ENCODE measurements around the gene SPOCD1.
A peak's percentile ranks its signal among the peaks of the same experiment; 100 is the strongest.

Gene SPOCD1

DNA sequence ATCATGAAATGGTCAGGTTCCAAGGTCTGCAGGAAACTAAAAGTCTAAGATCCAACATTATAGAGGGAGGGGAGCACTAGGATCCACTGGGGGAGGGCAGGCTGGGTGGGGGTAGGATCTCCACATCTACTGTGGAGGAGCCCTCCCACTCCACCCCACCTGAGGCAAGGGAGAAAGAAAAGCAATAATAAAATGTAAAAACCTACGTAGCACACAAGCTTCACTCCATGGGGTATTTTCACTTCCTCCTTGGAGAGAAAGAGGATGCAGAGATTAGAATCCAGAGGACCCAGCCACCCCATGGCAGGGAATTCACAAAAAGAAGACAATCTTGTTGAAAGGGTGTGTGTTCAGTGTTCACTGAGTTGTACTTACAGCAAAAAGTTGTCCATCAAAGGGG, 14.4 kb downstream of the SPOCD1 start:
- DNase-seq (ENCODE audit: low read depth in 1 of 2, low spot score in 1 of 2) = no peak

DNA sequence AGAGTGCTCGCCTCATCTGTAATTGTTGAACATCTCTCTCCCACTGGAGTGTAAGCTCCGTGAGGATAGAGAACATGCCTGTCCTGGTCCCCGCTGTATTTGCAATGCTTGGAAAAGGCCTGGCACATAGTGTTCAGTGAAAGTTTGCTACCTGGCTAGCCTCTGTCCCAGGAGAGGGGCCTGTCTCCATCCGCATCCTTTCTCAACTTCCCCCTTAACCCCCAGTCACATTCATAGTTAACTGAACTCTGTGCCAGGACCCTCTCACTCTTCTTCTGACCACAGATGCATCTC, 15.2 kb downstream of the SPOCD1 start:
- DNase-seq (ENCODE audit: low read depth in 1 of 2, low spot score in 1 of 2) = no peak

DNA sequence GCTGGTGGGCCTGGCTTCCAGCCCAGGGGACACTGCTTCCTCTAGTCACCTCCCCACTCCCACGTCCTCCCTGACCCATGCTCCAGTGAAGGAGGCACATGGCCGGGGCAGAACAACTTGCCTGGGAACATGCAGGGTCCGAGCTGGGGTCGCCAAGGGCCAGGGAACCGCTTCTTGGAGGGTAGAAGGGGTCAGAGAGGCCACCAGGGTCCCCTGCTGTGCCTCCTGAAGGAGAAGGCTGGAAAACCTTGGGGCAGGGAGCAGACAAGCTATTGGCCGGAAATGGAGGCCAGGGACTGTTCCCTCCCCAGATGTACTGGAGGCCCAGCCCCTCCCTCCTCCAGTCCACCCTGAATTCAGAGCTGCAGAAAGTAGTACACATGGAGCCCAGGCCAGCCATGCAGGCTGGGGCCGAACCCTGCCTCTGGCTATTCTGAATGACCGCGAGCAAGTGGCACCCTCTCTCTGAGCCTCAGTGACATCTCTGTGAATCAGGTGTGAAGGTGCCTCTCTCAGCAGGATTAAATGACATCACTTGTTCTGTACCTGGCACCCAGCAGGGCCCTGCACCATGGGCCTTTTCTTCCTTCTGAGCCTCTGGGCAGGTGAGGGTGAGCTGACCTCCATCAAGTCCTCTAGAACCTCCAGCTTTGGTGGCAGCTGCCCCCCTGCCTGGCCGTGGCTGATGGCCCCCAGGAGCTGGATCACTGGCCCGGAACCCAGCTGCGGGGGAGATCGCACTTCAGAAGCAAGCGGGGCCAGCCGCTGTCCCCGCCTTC, 15.7 kb downstream of the SPOCD1 start:
- no peak for DNase-seq (ENCODE audit: low read depth in 1 of 2, low spot score in 1 of 2)

DNA sequence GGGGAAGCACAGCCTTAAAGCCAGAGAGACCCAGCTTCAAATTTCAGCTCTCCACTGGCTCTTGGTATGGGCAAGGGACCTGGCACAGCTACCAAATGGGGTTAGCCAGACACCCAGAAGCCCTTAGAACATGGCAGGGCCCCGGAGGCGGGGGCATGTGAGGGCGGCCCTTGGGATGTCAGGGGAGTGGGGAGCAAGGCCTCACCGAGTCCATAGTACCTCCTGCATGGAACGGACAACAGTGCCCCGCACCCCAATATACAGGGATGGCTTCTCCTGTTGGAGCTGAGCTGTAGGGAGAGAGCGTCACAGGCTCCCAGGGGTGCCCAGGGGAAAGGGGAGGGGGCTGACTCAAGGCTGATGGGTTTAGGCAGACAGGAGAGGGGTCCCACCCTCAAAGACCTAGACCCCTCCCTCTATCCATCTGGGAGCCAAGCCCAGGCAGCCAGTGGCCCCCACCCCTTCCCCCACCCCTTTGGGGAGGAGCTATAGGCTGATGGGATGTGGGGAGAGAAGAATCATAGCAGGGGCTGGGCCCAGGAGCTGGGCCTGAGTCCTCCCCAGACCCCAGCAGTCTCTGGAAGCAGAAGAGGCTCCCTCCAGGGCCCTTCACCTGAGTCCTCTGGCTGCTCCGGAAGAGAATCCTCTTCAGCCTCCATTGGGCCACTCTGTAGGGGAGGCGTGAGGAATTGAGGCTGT, 16.5 kb downstream of the SPOCD1 start:
- no peak for DNase-seq (ENCODE audit: low read depth in 1 of 2, low spot score in 1 of 2)

DNA sequence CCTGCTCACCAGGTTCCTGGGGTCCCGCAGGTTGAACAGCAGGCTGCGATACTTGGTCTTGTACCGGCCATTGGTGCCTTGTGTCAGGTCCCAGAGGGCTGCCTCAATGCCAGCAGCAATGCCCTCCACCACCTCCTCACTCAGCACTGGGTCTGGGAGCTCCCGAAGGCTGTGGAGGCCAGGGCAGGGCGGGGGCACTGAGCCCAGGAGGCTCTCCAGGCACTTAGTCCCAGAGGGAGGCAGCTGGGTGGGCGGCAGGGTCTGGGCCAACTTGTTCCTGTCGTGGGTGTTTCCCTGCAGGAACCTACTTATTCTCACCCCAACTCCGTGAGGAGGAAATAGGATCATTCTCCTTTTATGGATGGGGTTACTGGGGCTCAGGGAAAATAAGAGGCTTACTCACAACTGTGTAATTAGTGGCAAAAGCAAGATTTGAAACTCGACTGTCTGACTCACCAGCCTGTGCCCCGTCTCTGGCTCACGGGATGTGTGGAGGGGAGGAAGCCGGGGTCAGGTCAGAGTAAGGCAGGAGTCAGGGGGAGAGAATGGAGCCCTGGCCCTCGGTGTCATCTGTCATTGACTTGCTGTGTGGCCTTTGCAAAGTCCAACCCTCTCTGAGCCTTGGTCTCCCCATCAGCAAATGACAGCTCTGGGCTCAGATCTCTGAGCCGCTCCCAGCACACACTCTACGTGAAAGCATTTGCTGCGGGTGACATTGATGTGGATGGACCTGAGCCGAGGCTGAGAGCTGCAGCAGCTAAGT, 17.2 kb downstream of the SPOCD1 start:
- DNase-seq (ENCODE audit: low read depth in 1 of 2, low spot score in 1 of 2) = no peak

DNA sequence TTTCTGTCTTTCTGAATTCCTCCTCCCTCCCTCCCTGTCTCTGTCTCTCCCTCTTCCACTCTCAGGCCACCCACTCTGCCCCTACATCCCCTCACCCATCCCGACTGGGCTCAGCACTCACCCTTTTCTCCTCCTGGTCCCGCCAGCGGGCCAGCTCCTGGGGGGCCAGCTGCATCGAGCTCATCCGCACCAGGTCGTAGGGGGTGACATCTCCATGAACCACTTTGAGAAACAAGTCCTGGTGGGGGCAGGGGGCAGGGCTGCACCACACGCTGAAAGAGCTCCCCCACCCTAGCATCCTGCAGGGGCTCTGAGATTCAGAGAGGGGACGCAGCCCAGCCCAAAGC, 17.8 kb downstream of the SPOCD1 start:
- no peak for DNase-seq (ENCODE audit: low read depth in 1 of 2, low spot score in 1 of 2)

DNA sequence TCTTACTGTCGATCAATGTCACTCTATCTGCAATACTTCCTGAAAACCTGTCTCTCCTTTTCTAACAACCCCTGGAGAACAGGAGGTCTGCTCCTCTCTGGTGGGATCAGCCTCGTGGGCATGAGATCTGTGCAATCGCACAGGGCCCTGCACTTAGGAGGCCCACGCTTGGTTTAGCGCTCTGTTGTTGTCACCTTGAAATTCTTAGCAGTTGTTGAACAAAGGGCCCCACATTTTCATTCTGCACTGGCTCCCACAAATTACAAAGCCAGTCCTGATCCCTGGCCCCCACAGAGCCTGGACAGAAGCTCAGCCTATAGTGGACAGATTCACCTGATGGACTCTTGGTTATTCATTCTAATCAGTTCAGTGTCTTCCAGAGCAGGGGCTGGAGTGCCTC, 18.6 kb downstream of the SPOCD1 start:
- no peak for DNase-seq (ENCODE audit: low read depth in 1 of 2, low spot score in 1 of 2)

DNA sequence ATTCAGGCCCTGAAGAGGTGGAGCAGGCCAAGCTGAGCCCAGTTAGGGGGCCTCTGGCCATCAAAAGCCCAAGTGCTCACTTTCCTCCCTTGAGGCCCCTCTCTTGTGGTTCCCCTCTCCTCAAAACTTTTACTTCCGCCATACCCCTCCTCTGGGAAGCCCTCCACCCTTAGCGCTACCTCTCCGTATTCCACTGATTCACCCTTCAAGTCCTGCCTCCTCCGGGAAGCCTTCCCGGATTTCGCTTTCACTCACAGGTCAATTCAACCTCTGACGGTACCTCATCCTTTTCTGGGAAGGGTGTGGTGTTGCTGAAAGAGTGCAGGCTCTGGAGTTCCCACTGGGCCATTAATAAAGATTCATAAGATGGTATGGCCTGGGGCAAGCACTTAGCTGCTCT, 19.1 kb downstream of the SPOCD1 start:
- no peak for DNase-seq (ENCODE audit: low read depth in 1 of 2, low spot score in 1 of 2)

DNA sequence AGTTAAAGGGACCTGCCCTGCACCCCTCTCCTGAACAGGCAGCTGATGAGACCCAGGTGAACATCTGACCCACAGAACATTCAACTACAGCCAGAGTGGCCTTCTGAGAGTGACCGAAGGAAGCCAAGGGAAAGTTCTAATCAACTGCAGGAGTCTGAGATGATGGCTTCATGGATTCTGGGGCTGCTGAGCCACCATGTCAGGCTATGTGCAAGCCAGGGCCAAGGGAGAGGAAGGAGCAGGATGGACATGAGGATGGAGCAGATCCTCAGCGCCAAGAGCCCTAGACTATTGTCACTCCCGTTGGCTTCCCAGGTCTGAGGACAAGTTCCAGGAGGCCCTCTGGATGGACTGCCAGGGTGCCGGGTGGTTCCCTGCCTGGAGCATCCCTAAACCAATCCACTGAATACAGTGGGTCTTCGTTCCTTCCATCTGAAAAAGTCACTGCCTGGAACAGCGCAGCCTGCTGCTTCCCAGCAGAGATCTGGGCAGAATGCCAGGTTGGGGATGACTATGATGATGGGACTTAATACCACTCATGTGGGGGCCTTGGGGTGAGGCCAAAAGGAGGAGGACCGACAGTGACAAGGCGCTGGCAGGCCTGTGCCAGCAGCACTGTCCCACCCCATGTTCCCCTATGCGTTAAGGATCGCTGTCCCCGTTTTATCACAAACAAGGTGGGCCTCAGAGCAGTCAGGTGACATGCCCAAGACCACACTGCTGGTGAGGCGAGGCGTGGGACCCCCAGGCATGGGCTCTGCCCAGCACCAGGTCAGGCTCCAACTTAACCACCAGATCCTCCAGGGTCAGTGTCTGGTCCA, 19.8 kb downstream of the SPOCD1 start:
- no peak for DNase-seq (ENCODE audit: low read depth in 1 of 2, low spot score in 1 of 2)

DNA sequence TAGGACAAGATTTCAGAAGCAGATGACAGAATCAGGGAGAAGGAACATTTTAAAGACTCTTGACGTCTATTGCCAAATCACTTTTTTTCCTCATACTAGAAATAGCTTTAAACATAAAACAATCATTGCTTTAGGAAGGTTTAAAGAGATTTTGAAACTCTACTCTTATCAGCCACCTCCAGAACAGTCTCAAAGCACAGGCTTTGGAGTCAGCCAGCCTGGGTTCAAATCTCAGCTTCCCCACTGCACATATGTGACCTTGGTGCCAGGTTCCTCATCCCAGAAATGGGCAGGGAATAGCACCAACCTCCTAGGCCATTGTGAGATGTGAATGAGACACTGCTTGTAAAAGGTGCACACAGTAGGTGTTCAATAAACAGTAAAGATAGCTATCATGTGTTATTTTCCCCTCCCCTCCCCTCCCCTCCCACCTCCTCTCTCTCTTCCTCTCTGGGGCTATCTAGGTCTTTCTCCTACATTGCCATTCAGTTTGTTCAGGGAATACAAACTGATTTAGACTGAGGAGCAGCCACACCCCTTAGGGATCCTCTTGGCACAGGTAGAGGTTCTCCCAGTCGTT, 20.6 kb downstream of the SPOCD1 start:
- DNase-seq (ENCODE audit: low read depth in 1 of 2, low spot score in 1 of 2) = no peak

DNA sequence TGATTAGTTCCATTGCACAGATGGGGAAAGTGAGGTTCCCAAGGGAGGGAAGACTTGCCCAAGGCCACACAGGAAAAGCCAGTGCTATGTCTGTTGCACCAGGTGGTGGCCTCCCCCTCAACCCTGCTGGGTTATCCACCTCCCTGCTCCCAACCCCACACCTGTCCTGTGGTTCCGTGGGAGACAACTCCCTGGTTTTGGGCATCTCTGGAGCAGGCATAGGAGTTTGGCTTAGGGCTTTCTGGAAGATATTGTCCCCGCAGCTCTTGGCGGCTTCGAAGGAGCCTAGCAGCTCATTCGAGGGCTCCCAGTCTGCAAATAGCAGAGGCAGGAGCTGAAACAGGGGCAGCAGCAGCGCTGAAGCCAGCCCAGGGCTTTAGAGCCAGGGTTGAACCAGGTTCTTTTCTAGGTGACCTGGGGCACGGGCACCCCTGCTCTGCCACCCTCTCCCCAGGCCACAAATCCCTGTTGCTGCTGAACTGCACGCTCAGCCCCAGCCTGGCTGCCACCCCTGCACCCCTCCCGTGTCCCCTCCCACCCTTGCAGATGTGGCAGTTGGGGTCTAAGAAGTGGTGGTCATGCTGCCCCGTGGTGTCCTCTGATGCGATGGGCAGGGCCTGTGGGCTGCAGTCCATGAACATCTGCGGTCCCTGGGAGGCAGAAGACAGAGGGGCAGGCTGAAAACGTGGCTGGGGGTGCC, 22.1 kb downstream of the SPOCD1 start:
- DNase-seq (ENCODE audit: low read depth in 1 of 2, low spot score in 1 of 2) = no peak

DNA sequence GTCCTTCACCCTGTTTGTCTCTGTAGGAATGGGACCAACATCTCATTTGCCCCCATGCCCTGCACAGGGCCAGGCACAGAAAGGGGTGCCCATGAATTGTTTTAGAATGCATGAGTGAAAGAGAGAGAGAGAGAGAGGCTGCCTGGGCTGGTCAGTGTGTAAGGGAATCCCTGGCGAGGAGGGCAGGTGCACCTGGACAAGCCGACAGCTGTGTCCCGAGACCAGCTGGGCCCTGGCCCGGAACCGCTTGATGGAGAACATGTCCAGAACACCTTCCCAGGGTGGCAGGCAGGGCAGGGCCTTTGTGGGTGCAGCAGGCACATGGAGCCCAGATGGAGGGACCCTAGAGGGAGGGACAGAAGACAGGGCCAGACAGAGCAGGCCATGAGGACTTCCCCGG, 22.7 kb downstream of the SPOCD1 start:
- no peak for DNase-seq (ENCODE audit: low read depth in 1 of 2, low spot score in 1 of 2)

DNA sequence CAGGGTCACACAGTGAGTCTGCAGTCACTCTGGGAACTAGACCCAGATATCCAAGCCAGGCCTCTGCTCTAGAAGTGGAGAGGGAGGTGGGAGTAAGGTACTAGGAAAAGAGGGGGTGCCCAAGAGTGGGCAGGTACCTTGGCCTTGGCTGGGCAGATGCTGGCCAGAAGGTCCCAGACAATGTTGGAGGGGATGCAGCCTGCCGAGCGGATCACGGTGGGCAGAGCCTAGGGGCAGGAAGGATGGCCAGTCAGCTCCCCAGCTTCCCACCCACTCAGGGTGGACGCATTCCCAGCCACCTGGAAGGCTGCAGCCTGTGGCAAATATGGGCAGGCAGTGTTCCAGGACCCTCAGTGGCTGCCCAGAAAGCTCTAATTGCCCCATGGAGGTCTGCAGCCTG, 23.3 kb downstream of the SPOCD1 start:
- DNase-seq (ENCODE audit: low read depth in 1 of 2, low spot score in 1 of 2) = no peak

DNA sequence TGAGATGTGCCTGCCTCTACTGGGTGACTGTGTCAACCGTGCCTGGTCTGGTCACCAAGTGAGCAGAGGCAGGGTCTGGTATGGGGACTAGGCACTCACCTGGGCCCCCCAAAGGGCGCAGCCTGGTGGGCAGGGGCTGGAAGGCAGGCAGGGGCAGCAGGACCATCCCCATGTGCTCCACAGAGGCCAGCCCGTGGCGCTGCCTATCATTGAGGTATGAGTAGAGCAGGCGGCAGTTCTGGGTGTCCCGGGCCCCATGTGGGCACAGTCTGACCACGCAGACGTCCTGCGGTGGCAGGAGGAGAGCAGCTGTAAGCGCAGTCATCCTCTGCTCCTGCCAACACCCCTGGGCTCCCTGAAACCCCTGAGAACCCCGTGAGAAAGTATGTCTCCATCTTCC, 23.7 kb downstream of the SPOCD1 start:
- DNase-seq (ENCODE audit: low read depth in 1 of 2, low spot score in 1 of 2) = no peak

DNA sequence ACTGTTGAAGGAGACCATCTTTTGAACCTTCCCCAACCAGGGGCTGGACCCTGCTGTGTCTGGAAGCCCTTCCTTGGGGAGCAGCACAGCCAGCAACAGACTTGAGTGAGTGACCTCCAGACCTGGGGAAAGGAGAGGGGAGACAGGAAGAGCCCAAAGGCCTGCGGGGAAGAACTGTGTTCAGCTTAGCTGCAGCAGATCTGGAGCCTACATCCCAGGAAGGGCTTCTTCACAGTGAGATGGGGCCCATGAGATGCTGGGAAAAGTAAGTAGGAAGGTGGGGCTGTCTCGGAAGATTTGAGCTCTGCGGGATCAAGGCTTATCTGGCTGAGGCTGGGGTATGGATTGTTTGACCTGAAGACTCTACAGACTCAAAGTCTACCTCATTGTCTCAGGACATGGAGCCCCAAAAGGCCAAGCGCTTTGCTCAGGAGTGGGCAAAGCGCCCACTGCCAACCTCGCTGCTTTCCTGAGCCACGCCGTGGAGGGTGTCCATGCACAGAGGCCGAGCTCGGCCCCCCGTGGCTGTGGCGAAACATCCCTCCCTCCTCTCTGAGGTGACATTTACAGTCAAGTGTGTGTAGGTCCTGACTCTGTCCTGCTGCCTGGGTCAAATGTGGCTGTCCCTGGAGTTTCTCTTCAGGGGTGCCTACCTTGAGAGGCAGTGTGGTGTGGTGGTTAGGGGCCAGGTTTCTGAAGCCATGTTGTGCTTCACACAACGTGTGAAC, 24.5 kb downstream of the SPOCD1 start:
- no peak for DNase-seq (ENCODE audit: low read depth in 1 of 2, low spot score in 1 of 2)

DNA sequence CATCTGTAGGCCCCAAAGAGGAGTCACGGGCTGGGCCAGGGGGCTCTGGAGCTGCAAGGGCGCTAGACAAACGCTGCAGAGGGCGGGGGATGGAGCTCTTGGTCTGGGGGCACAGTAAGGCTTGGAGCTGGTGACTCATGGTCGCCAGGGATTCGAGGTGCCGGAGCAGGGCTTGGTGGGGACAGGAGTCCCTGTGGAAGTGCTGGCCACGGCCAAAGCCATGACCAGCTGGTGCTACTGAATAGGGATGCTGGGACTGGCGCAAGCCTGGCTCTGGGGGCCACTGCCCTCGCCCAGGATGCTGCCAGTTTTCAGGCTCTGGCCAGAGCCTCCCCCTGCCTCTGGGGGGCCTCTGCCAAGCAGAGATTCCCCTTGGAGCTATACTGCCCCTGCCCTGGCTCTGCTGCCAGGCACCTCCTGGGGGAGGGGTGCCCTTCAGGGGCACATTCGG, 25.2 kb downstream of the SPOCD1 start:
- no peak for DNase-seq (ENCODE audit: low read depth in 1 of 2, low spot score in 1 of 2)

DNA sequence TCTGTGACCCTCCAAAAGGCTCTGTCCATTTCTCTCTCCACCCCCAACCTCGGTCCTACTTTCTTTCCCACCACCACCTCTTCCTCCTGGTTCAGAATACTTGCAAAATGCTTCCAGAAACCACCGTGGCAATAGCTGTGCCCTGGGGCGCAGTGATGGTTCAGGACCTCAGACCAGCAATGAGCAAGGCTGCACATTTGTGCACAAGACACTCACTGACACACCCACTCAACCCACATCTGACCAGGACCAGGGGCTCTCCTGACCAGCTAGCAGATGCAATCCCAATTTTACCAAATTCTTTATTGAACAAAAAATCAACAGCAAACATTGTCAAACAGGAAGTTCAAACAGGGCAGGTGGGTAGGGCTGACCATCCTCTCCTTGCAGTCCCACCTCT, 25.7 kb downstream of the SPOCD1 start:
- DNase-seq (ENCODE audit: low read depth in 1 of 2, low spot score in 1 of 2) = no peak

DNA sequence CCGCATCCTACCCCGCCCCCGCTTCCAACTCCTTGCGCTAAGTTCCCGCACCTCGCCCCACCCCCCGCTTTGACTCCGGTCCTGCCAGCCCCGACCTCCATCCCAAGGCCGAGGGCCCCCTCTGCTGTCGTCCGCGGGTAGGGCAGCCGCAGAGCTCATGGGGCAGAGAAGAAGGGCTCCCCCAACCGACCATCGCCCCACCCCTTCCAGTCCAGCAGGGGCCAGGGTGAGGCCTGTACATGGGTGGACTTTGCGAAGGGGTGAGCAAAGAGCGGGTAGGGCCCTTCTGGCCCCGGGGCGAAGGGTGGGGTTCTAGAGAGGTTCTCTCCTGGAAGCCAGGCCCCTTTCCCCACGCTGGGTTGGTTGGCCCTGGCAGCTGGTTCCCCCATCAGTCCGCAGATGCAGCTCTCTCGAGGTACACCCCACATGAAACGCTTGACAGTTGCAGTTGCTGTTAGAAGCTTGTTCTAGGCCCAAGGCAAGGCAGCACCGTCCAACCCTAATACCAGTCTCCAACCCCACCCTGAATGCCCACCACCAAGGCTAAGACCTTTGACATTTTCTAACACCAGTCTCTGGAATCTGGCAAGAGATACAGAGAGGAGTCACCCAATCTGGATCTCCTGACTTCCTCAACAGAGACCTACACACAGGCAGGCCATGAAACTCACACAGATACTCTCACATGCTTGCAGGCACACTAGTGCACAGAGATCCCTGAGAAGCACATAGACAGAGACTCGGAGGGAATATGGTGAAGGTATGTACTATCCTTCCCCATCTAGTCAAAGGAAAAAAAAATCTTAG, 26.4 kb downstream of the SPOCD1 start:
- peak; percentile 92 to 94 for DNase-seq (ENCODE audit: low read depth in 1 of 2, low spot score in 1 of 2)

DNA sequence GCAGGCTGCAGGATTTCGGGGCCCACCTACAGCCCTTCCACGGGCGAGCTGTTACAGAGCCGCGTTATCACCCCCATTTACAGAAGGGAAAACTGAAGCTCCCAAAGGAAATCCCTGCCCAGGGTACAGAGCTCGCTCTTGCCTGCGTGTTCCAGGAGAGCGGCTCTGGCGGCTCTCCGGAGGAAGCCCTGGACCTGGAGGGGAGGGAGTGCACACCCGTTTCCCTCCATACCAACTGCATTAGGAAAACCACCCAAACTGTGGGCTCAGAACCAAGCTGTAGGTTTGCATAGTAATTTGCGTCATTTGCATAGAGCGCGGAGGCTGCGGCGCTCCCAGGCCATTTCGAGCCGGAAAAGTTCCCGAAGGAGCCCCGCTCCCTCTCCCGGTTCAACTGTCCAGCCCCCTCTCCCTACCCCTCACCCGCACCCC, 27.0 kb downstream of the SPOCD1 start:
- peak in 1 of 2 donors; percentile 21 for DNase-seq (ENCODE audit: low read depth in 1 of 2, low spot score in 1 of 2)

Data from activated CD4-positive, alpha-beta T cell treated with anti-CD3 and anti-CD28 coated beads, Interleukin-2, amount 50 U/mL, for 24 hours (primary cell).